Ascending aorta (tissue), 2 donors: ENCODE measurements around the gene DCHS1. TPM values are rescaled to one million over a fixed set of nuclear protein-coding genes. Genes with fewer than 3 reads are reported as not detected.

Experiments
- DNase-seq, 2 donors: peaks; one replicate each; pipeline ENCODE4 v3.0.0-alpha.2; 2019; ENCODE audit warnings: low spot score in 2 of 2
- H3K27ac ChIP-seq, 2 donors: fragments of 200-600 bp; sonication (generic); one replicate each; pipeline ENCODE4 v1.5.1; 2016 to 2017; ENCODE audit warnings: mild to moderate bottlenecking in 1 of 2
- H3K27me3 ChIP-seq: fragments of 200-600 bp; sonication (generic); one replicate; pipeline ENCODE4 v1.5.1; 2017
- H3K36me3 ChIP-seq, 2 donors: fragments of 200-600 bp; sonication (generic); one replicate each; pipeline ENCODE4 v1.5.1; 2016
- H3K4me1 ChIP-seq, 2 donors: fragments of 200-600 bp; sonication (generic); one replicate each; pipeline ENCODE4 v1.5.1; 2016 to 2017; ENCODE audit warnings: mild to moderate bottlenecking in 1 of 2
- H3K4me3 ChIP-seq, 2 donors: fragments of 200-600 bp; sonication (generic); one replicate each; pipeline ENCODE4 v1.5.1; 2016 to 2017; ENCODE audit warnings: mild to moderate bottlenecking in 1 of 2
- H3K9me3 ChIP-seq, 2 donors: fragments of 200-600 bp; sonication (generic); one replicate each; pipeline ENCODE4 v1.5.1; 2016
- CTCF ChIP-seq, 3 experiments: fragments of 200-600 bp in 2 of 3; fragments of 450-650 bp in 1 of 3; sonication (generic) in 2 of 3; IDR thresholded peaks; one replicate each; pipeline ENCODE4 v1.5.1; 2016 to 2019; ENCODE audit warnings: antibody characterized with exemption in 3 of 3, mild to moderate bottlenecking in 1 of 3, moderate library complexity in 1 of 3
- intact Hi-C: fragments of 100-400 bp; cut with DNase I; formaldehyde crosslinking; loops from one replicate; pipeline ENCODE4 v1.15.1; 2023
- total RNA-seq: library from RNA; depleted of rRNA; stranded (reverse); fragments of >200 nt; gene quantifications from one replicate; pipeline ENCODE4 v1.1.0, GENCODE V29; 2016

DCHS1 gene
- total RNA-seq, 1 donor from 2014 or later, result 58.0 TPM

- Histone ChIP-seq H3K36me3 (no peaks in the 10 kb centered on the region), H3K27ac (no peak overlapping the region), H3K4me1 (no peaks in the 10 kb centered on the region), H3K9me3 (no peaks in the 10 kb centered on the region), H3K4me3 (no peak overlapping the region), H3K27me3 (no peaks in the 10 kb centered on the region)
- intact Hi-C loops, result no loop called here
- TF ChIP-seq CTCF (IDR thresholded peaks at IDR 0.05), result peak; percentile 36 to 62 (median 47)
- DNase-seq, result no peak
These were observed 12.2 kb upstream of the DCHS1 start for GRCh38 chr11:6667733-6668374.

- no peaks in the 10 kb centered on the region for H3K36me3 ChIP-seq
- no peak overlapping the region for H3K27ac ChIP-seq
- H3K4me1 ChIP-seq, result no peaks in the 10 kb centered on the region
- intact Hi-C loops, result no loop called here
- no peak for DNase-seq
- no peak for TF ChIP-seq CTCF (IDR thresholded peaks at IDR 0.05)
- H3K4me3 ChIP-seq, result no peak overlapping the region
- no peaks in the 10 kb centered on the region for H3K27me3 ChIP-seq
- H3K9me3 ChIP-seq, result no peaks in the 10 kb centered on the region
These were observed 10.9 kb upstream of the DCHS1 start for GRCh38 chr11:6666302-6667183.

- no peaks in the 10 kb centered on the region for H3K9me3 ChIP-seq
- intact Hi-C loops, result no loop called here
- H3K4me3 ChIP-seq, result no peak overlapping the region
- H3K4me1 ChIP-seq, result no peaks in the 10 kb centered on the region
- DNase-seq, result no peak
- no peak overlapping the region for H3K27ac ChIP-seq
- TF ChIP-seq CTCF (IDR thresholded peaks at IDR 0.05), result no peak
- no peaks in the 10 kb centered on the region for H3K36me3 ChIP-seq
- no peaks in the 10 kb centered on the region for H3K27me3 ChIP-seq
These were observed 8.9 kb upstream of the DCHS1 start for GRCh38 chr11:6664551-6664950.

- Histone ChIP-seq H3K27me3 (no peaks in the 10 kb centered on the region), H3K4me3 (no peak overlapping the region), H3K36me3 (no peaks in the 10 kb centered on the region), H3K9me3 (no peaks in the 10 kb centered on the region), H3K4me1 (no peaks in the 10 kb centered on the region), H3K27ac (peak overlapping the region in 1 of 2 donors; percentile 43)
- no peak for TF ChIP-seq CTCF (IDR thresholded peaks at IDR 0.05)
- DNase-seq, result no peak
- intact Hi-C loops, result no loop called here
These were observed 8.3 kb upstream of the DCHS1 start for GRCh38 chr11:6663794-6664469.

GRCh38 chr11:6660712-6661111 is 5.1 kb upstream of the DCHS1 start:
- Histone ChIP-seq H3K27me3 (no peaks in the 10 kb centered on the region), H3K36me3 (no peaks in the 10 kb centered on the region), H3K27ac (no peak overlapping the region), H3K4me3 (no peak overlapping the region), H3K9me3 (no peaks in the 10 kb centered on the region), H3K4me1 (peaks cover 0 to 11% of the 10 kb centered on the region in 2 donors)
- intact Hi-C loops, result no loop called here
- DNase-seq, result no peak
- TF ChIP-seq CTCF (IDR thresholded peaks at IDR 0.05), result no peak
